Esophagus squamous epithelium (tissue), 4 donors: ENCODE results near the gene ALDH3B1.
"Not testable (repeated sequence)": the region's sequence is repeated elsewhere in the genome, so short reads cannot be mapped to it uniquely, and the experiment has no call there.

Experiments used
- POLR2A ChIP-seq, 4 donors: fragments of 450-650 bp; IDR thresholded peaks; one replicate each; pipeline ENCODE4 v1.6.1; 2017; ENCODE audit warnings: antibody characterized with exemption in 4 of 4, mild to moderate bottlenecking in 4 of 4, moderate library complexity in 3 of 4
- TF ChIP-seq, protein P1 (sequence below), 6 experiments: fragments of 450-650 bp in 4 of 6; fragments of 200-600 bp in 2 of 6; sonication (generic) in 2 of 6; IDR thresholded peaks; one replicate each; pipeline ENCODE4 v1.5.1; 2016 to 2019; ENCODE audit warnings: antibody characterized with exemption in 6 of 6, mild to moderate bottlenecking in 4 of 6, moderate library complexity in 4 of 6

DNA sequence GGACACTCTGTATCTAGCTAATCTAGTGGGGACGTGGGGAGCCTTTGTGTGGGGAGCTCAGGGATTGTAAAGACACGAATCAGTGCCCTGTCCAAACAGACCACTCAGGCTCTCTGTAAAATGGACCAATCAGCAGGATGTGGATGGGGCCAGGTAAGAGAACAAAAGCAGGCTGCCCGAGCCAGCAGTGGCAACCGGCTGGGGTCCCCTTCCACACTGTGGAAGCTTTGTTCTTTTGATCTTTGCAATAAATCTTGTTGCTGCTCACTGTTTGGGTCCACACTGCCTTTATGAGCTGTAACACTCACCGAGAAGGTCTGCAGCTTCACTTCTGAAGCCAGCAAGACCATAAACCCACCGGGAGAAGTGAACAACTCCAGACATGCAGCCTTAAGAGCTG, 46.2 kb upstream of the ALDH3B1 start:
- TF ChIP-seq, protein P1, sequence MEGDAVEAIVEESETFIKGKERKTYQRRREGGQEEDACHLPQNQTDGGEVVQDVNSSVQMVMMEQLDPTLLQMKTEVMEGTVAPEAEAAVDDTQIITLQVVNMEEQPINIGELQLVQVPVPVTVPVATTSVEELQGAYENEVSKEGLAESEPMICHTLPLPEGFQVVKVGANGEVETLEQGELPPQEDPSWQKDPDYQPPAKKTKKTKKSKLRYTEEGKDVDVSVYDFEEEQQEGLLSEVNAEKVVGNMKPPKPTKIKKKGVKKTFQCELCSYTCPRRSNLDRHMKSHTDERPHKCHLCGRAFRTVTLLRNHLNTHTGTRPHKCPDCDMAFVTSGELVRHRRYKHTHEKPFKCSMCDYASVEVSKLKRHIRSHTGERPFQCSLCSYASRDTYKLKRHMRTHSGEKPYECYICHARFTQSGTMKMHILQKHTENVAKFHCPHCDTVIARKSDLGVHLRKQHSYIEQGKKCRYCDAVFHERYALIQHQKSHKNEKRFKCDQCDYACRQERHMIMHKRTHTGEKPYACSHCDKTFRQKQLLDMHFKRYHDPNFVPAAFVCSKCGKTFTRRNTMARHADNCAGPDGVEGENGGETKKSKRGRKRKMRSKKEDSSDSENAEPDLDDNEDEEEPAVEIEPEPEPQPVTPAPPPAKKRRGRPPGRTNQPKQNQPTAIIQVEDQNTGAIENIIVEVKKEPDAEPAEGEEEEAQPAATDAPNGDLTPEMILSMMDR (IDR thresholded peaks at IDR 0.05): not testable (repeated sequence)
- not testable (repeated sequence) for TF ChIP-seq POLR2A (IDR thresholded peaks at IDR 0.05)
